PFSK-1 (cell line): ENCODE data around the gene DOCK4.

ENCODE experiments used
- POLR2AphosphoS5 ChIP-seq: IDR thresholded peaks from 2 replicates; pipeline ENCODE4 v1.6.1; 2012; ENCODE audit warnings: low read depth, mild to moderate bottlenecking, control low read depth, low read length, moderate library complexity
- SIN3A ChIP-seq: IDR thresholded peaks from 2 replicates; pipeline ENCODE4 v1.6.1; 2012; ENCODE audit warnings: mild to moderate bottlenecking, low read length, moderate library complexity, borderline replicate concordance; ENCODE audit not compliant: insufficient read depth

DNA sequence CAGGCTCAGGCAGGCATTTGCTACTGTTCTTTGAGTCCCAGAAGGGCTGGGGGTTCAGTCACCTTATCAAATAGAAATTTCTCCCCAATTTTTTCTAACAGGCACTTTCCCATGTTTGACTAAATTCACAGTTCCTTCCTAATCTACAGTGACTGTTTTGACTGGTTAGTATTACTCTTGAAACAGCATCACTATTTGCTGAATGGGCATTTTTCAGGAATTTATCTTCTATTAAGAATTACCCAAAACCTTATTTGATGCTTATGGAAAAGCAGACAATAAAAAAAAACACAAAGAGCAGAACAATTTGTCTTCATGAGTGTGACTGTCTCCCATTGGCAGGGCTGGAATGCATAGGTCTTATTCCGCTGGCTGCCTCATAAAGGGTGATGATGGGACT lies 269.0 kb downstream of the DOCK4 start:
- TF ChIP-seq POLR2AphosphoS5 (no peak), SIN3A (no peak)
